ENCODE measurements around the gene ATP8A2.

ATP8A2 gene

GRCh38 chr13:25574437-25575411 lies 202.9 kb downstream of the ATP8A2 start:
- DNase-seq: peak; percentile 58
- Histone ChIP-seq H3K9me3 (replicated peaks; ENCODE audit: insufficient read depth, low read length) (no peaks in the 10 kb centered on the region), H3K36me3 (replicated peaks; ENCODE audit: insufficient read depth, low read length) (no peaks in the 10 kb centered on the region), H3F3A (ENCODE audit: insufficient read depth, low read length) (no peaks in the 10 kb centered on the region), H3K4me2 (ENCODE audit: low read depth, low read length) (no peak overlapping the region), H3K4me1 (ENCODE audit: low read length) (no peaks in the 10 kb centered on the region), H3K79me2 (ENCODE audit: low read length) (no peaks in the 10 kb centered on the region), H3K9ac (ENCODE audit: low read length) (no peak overlapping the region), H3K27ac (ENCODE audit: low read length) (no peak overlapping the region), H3K9me2 (replicated peaks; ENCODE audit: insufficient read depth, low read length) (no peaks in the 10 kb centered on the region), H3K27me3 (replicated peaks; ENCODE audit: insufficient read depth, low read length) (no peaks in the 10 kb centered on the region), H4K20me1 (ENCODE audit: insufficient read depth, low read length) (no peaks in the 10 kb centered on the region), H3K4me3 (ENCODE audit: low read length) (no peak overlapping the region), H2AFZ (ENCODE audit: low read length) (no peak overlapping the region)
- TF ChIP-seq CTCF (IDR thresholded peaks at IDR 0.05; ENCODE audit: low read length): peak; percentile 74
- no peak for TF ChIP-seq EZH2 (optimal IDR thresholded peaks at IDR 0.05; ENCODE audit: low read depth, low read length)

- H3K9me3 ChIP-seq (replicated peaks; ENCODE audit: insufficient read depth, low read length): no peaks in the 10 kb centered on the region
- no peaks in the 10 kb centered on the region for H3K36me3 ChIP-seq (replicated peaks; ENCODE audit: insufficient read depth, low read length)
- TF ChIP-seq CTCF (IDR thresholded peaks at IDR 0.05; ENCODE audit: low read length) (no peak), EZH2 (optimal IDR thresholded peaks at IDR 0.05; ENCODE audit: low read depth, low read length) (no peak), EZH2phosphoT487 (IDR thresholded peaks at IDR 0.05; ENCODE audit: low read length) (no peak)
- no peaks in the 10 kb centered on the region for H4K20me1 ChIP-seq (ENCODE audit: insufficient read depth, low read length)
- no peak overlapping the region for H3K4me3 ChIP-seq (ENCODE audit: low read length)
- H3K79me2 ChIP-seq (ENCODE audit: low read length): no peaks in the 10 kb centered on the region
- no peaks in the 10 kb centered on the region for H3K27me3 ChIP-seq (replicated peaks; ENCODE audit: insufficient read depth, low read length)
- no peak overlapping the region for H3K4me2 ChIP-seq (ENCODE audit: low read depth, low read length)
- H3F3A ChIP-seq (ENCODE audit: insufficient read depth, low read length): no peaks in the 10 kb centered on the region
- H2AFZ ChIP-seq (ENCODE audit: low read length): no peak overlapping the region
- H3K9me2 ChIP-seq (replicated peaks; ENCODE audit: insufficient read depth, low read length): no peaks in the 10 kb centered on the region
- H3K27ac ChIP-seq (ENCODE audit: low read length): no peak overlapping the region
- no peaks in the 10 kb centered on the region for H3K4me1 ChIP-seq (ENCODE audit: low read length)
- DNase-seq: no peak
- H3K9ac ChIP-seq (ENCODE audit: low read length): no peak overlapping the region
Measured at GRCh38 chr13:25575562-25575961, 203.8 kb downstream of the ATP8A2 start.

- DNase-seq: no peak
- H3K4me1 ChIP-seq (ENCODE audit: low read length): no peaks in the 10 kb centered on the region
- H3K27ac ChIP-seq (ENCODE audit: low read length): no peak overlapping the region
Measured at GRCh38 chr13:25578526-25578925, 206.8 kb downstream of the ATP8A2 start.

More at GRCh38 chr13:25578526-25578925, 206.8 kb downstream of the ATP8A2 start:
- H3K9me2 ChIP-seq (replicated peaks; ENCODE audit: insufficient read depth, low read length): no peaks in the 10 kb centered on the region
- no peaks in the 10 kb centered on the region for H3K9me3 ChIP-seq (replicated peaks; ENCODE audit: insufficient read depth, low read length)
- no peaks in the 10 kb centered on the region for H3K36me3 ChIP-seq (replicated peaks; ENCODE audit: insufficient read depth, low read length)
- H4K20me1 ChIP-seq (ENCODE audit: insufficient read depth, low read length): no peaks in the 10 kb centered on the region
- H3F3A ChIP-seq (ENCODE audit: insufficient read depth, low read length): no peaks in the 10 kb centered on the region
- no peak overlapping the region for H3K4me3 ChIP-seq (ENCODE audit: low read length)
- no peaks in the 10 kb centered on the region for H3K79me2 ChIP-seq (ENCODE audit: low read length)
- no peak overlapping the region for H2AFZ ChIP-seq (ENCODE audit: low read length)
- TF ChIP-seq EZH2 (optimal IDR thresholded peaks at IDR 0.05; ENCODE audit: low read depth, low read length) (no peak), EZH2phosphoT487 (IDR thresholded peaks at IDR 0.05; ENCODE audit: low read length) (no peak), CTCF (IDR thresholded peaks at IDR 0.05; ENCODE audit: low read length) (no peak)
- no peak overlapping the region for H3K9ac ChIP-seq (ENCODE audit: low read length)
- no peak overlapping the region for H3K4me2 ChIP-seq (ENCODE audit: low read depth, low read length)
- no peaks in the 10 kb centered on the region for H3K27me3 ChIP-seq (replicated peaks; ENCODE audit: insufficient read depth, low read length)

All from MM.1S (cell line).